GM21576 (cell line): ENCODE results near the gene KIF2A.

ENCODE experiments used
- ATAC-seq: cut with Tn5 transposase; IDR thresholded peaks from one replicate; pipeline ENCODE4 v1.9.1; 2021; ENCODE audit warnings: mild to moderate bottlenecking, moderate library complexity; ENCODE audit not compliant: unreplicated experiment

KIF2A gene

GRCh38 chr5:62305715-62306322, at the start of gene KIF2A:
TSS of gene KIF2A (plus strand) at chr5:62306206. CDS start at chr5:62306473, 267 bp downstream.
- ATAC-seq: peak; percentile 89

DNA sequence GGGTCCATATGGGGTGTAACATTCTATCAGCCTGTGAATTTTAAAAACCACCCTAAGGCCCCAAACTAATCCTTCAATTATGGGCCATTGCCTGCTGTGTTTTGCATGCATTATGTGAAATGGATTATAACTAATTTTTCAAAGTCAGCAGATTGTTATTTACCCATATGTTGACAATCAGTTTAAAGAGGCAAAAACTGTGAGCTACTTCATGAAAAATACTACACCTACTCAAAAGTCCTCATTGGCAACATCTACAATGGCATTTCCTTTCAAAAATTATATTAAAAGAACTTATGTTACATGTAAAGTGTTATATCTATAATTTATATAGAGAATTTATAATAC, 49.0 kb upstream of the KIF2A start:
- ATAC-seq: no peak

GRCh38 chr5:62258654-62259053, 47.4 kb upstream of the KIF2A start:
- no peak for ATAC-seq

DNA sequence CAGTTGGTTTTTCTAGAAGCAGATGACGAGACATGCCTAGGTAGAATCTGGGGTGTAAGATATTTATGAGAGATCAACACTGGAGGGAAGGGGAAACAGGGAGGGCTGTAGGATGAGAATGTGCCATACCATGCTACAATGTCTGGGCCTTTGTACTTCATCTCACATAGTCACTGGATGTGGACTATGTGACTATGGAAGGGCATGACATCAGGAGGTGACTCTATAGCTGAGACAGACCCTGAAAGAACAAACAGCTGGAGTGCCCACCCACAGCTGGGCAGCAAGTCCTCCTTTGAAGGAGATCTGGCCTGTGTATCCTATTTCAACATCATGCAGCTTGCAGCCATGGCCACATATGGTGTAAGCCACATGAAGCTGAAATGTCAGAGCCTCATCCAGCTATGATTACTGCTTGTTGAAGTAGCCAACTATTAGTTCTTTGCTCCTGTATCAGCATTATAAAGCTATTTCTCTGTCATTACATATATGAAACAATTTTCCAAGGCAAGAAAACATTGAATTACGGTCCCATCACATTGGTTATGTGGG, 46.2 kb upstream of the KIF2A start:
- no peak for ATAC-seq

DNA sequence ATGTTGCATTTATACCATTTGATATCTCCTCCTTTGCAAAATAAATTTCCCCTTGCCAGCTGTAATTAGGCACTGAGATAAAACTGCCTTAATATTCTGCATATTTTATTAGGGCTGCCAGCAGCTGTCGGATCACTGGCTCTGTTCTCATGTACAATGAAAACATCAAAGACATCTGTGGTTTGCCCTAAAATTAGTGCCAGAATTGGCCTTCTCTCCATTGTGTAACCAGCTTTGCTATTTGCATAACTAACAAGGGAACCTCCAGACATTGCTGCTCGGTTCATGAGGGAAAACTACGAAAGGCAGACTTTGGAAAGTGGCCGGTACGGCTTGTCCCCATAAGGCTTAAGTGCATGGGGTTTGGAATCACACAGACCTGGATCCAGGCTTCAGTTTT, 45.5 kb upstream of the KIF2A start:
- ATAC-seq: no peak

- ATAC-seq: no peak
Measured at GRCh38 chr5:62263401-62263800, 42.6 kb upstream of the KIF2A start.

- ATAC-seq: no peak
Measured at GRCh38 chr5:62265648-62266112, 40.3 kb upstream of the KIF2A start.

DNA sequence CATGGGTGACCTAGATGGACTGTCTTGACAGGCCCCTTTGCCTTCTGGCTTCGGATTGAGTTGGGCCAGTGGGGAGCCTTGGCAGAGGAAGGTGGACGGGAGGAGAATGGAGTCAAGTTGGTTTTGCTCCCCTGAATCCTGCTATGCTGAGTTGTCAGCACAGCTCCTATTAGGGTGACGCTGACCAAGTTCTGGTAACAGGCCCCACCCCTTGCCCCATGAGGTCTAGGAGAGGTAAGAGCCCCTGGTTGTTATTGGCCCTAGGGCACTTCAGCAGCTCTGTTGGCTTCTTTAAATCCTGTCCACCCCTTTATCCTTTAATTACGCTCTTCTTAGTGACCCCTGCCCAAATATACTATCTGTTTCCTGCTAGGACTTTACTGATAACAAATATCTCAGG, 39.4 kb upstream of the KIF2A start:
- ATAC-seq: no peak

GRCh38 chr5:62268234-62268633, 37.8 kb upstream of the KIF2A start:
- ATAC-seq: no peak

DNA sequence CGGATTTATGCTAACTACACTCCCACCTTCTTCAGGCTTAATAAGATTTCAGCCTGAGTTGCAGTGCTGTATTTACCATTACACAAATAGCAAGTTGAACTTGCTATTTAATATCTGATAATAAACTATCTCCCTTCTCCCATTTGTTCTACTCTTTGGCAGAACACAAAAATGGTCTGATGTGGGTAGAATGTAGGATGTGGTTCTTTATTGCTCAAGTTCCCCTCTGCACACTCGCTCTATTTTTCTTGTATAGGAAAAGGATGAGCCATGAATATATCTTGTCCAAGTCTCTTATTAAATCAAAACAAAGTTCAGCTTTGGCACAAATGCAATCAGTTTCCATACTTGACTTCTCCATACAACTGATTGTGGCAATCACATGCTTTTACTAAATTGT, 37.2 kb upstream of the KIF2A start:
- no peak for ATAC-seq

DNA sequence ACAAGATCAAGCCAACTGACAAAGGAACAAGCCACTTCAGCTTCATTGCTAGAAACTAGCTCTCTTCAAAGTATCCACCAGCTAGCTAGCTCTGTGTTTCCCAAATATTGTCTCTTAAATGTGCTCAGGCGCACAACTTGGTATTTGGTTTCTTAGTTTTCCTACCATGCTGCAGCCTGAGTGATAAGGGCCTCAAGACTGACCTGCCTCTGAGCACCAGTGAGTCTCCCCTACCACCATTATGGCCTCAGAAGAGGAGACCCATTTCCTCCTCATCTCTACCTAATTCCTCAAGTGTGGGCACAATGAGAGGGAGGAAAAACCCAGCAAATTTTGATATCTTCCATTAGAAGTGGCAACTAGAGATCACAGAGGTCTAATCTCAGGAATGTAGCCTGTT, 34.6 kb upstream of the KIF2A start:
- no peak for ATAC-seq

GRCh38 chr5:62271870-62272269, 34.1 kb upstream of the KIF2A start:
- ATAC-seq: no peak

GRCh38 chr5:62273687-62274086, 32.3 kb upstream of the KIF2A start:
- no peak for ATAC-seq

DNA sequence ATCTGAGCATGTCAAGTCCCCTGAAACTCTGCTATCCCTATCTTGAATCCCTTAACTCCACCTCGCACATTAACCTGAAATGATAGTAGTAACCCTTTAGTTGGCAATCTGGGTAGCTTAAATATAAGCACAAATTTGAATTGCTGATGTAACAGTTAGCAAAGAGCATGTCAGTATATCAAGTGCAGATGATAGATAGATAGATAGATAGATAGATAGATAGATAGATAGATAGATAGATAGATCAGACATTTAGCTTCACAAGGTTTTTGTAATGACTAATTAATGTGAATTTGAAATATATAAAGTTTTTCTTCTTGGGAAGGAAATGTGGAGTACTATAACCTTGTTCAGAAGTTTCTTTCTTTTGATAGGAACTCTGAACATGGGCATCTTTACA, 30.4 kb upstream of the KIF2A start:
- ATAC-seq: no peak

- no peak for ATAC-seq
Measured at GRCh38 chr5:62281411-62281810, 24.6 kb upstream of the KIF2A start.

DNA sequence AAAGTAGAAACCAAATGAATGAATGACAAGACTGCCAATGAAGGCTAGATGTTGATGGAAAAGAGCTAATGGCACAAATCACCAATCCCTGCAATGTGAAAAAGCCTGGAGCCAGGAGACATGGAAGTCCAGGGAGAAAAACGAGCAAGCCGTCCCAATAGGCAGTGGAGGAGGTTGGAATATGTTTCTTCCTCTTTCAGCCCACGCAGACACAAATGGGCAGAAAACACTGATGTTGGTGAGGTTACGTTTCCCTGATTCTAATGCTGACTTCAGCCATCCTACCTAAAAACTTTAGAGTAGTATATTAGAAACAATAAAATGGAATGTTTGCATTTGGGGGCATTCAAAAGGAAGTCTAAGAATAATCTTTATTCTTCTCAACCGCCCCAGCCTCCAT, 23.9 kb upstream of the KIF2A start:
- ATAC-seq: no peak

- ATAC-seq: no peak
Measured at GRCh38 chr5:62283005-62283404, 23.0 kb upstream of the KIF2A start.

DNA sequence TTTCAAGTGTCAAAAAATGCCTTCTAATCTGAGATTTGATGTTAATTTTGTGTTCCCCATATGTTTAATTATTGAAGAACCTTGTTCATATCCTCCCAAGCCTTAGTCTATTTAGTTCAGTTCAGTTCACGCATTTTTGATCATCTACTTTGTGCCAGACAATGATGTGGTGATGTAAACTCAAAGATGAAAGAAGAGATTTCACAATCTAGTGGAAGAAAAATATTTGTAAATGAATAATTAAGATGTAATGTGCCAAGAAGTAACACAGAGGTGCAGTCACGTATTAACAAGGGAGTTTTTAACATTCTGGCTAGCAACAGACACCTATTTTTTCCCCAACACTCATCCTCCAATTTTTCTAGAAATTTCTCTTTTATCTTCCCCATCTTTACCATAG, 22.1 kb upstream of the KIF2A start:
- ATAC-seq: no peak

DNA sequence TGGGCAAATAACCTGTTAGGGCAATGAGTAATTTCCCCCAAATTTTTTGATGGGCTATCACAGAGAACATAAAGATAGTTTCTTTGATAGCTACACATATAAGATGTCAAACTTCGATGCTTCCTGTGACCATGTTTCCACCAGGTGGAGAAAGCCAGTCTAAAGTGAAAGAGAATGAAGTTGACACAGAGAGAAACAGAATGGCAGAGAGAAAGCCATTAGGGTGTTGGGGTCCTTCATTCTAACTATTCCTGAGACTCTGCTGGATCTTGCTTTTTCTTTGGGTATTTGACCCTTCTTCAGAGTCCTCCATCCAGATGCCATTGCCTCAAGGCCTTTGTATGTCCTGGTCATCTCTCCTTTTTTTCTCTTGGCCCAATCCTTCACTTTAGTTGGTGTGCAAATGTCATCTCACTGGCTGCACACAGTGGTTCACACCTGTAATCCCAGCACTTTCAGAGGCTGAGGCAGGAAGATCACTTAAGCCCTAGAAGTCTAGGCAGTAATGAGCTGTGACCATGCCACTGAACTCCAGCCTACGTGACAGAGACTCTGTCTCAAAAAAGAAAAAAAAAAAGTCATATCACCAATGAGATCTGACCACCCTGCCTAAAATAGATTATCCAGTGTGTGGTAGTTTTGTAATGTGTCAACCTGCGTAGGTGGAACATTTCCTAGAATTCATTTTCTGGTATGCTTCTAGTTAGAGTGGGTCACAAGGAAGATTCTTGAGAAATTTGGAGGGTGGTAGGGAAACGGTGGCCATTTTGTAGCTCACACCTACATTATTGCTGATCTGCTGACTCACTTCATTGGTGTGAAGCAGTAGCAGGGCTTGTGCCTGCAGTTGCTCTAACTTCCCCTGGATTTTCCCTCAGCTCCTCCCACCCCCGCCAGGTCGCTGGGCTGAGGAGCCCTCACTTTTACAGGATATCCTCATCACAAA, 20.8 kb upstream of the KIF2A start:
- peak; percentile 72 for ATAC-seq

- no peak for ATAC-seq
Measured at GRCh38 chr5:62286834-62287233, 19.2 kb upstream of the KIF2A start.

DNA sequence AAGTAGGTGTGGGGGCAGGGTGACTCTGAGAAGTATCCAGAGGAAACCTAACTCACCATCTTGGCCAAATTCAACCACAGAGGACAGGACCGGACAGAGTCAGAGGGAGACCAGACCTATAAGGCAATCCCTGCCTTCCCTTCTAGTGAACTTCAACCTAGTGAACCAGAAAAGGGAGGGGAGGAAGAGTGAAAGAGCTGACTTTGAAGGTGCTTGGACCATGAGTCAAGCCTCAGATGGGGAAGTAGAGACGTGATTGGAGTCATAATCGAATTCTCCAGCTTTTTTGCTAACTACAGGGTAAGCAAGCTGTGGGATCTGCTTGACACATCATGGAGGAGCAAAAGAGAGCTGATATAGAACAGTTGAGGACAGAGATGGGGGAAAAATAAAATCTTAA, 18.8 kb upstream of the KIF2A start:
- no peak for ATAC-seq

DNA sequence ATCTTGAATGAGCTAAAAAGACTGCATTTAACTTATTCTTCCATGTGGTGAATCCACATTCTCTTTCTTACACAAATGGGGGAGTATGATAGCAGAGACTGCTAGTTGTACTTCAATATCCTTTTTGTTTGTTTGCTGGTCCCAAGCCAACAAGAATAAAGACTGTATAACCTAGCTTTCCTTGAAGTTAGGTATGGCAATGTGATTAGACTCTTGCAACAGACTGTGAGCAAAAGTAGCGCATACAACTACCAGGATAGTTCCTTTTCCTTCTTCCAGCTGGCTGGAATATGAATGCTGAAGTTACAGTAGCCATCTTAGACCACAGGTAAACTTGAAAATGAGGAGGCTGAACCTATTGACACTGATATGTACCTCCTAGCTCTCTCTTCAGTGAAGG, 17.9 kb upstream of the KIF2A start:
- no peak for ATAC-seq
